Cardiac muscle cell (in vitro differentiated cells and primary cell): ENCODE measurements around the gene CRYGN. TPM values are rescaled to one million over a fixed set of nuclear protein-coding genes. Genes with fewer than 3 reads are reported as not detected.

Source experiments
- DNase-seq, 2 donors: peaks; one replicate each; pipeline versions ENCODE4 v3.0.0 to v3.0.0-alpha.2; 2010 to 2017; ENCODE audit warnings: low read depth in 1 of 2, low spot score in 1 of 2
- H3K27ac ChIP-seq: fragments of 200-600 bp; sonication (generic); 2 replicates; pipeline ENCODE4 v1.5.1; 2016
- H3K27me3 ChIP-seq: fragments of 200-600 bp; sonication (generic); 2 replicates; pipeline ENCODE4 v1.6.0; 2016; ENCODE audit warnings: control low read depth
- H3K36me3 ChIP-seq: fragments of 200-600 bp; sonication (generic); 2 replicates; pipeline ENCODE4 v1.5.1; 2016; ENCODE audit warnings: control low read depth
- H3K4me1 ChIP-seq: fragments of 200-600 bp; sonication (generic); 2 replicates; pipeline ENCODE4 v1.8.1; 2017; ENCODE audit warnings: low read depth, mild to moderate bottlenecking, mixed run types
- H3K4me3 ChIP-seq: fragments of 200-600 bp; sonication (generic); 2 replicates; pipeline ENCODE4 v1.5.1; 2016; ENCODE audit warnings: mild to moderate bottlenecking
- H3K9me3 ChIP-seq: fragments of 200-600 bp; sonication (generic); 2 replicates; pipeline ENCODE4 v1.5.1; 2017; ENCODE audit warnings: low read depth, mild to moderate bottlenecking, control low read depth
- CTCF ChIP-seq: IDR thresholded peaks from 2 replicates; pipeline ENCODE4 v1.5.1; 2012; ENCODE audit warnings: low read depth, mild to moderate bottlenecking, low read length
- polyA plus RNA-seq: library from polyadenylated mRNA; unstranded; fragments of >200 nt; fragmentation: Nextera tagmentation; extraction: Ambion mirVana; gene quantifications from 2 replicates; pipeline ENCODE4 v1.2.1, GENCODE V29; 2016
- total RNA-seq: library from RNA; depleted of rRNA; stranded (reverse); fragments of >200 nt; gene quantifications from 2 replicates; pipeline ENCODE4 v1.2.3, GENCODE V29; 2016

Gene CRYGN
- total and polyA plus RNA-seq, 2 experiments from 2014 or later: 0.46 to 1.0 TPM

DNA sequence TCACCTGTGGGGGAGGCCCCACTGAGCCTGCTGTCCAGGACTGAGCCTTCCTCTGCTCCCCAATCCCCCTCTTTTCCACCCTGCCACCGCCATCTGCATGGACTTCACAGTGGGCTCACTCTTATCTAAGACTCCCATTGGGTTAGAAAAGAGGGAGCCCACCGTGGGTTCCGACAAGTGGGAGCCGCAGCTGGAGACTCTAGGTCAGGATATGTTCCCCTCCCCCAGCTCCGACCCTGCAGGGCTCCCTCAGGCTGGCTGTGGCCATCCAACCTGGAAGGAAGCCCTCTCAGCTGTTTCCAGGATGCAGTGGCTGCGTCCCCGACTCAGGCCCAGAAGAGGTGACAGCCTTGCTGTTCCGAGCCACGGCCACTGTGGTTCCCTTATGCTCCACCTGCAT is 34.9 kb downstream of the CRYGN start:
- H3K27me3 ChIP-seq: no peaks in the 10 kb centered on the region
- no peaks in the 10 kb centered on the region for H3K36me3 ChIP-seq
- no peak overlapping the region for H3K4me3 ChIP-seq
- H3K4me1 ChIP-seq: no peaks in the 10 kb centered on the region
- no peaks in the 10 kb centered on the region for H3K9me3 ChIP-seq
- peak overlapping the region; percentile 56 for H3K27ac ChIP-seq
- no peak for TF ChIP-seq CTCF
- DNase-seq: no peak

DNA sequence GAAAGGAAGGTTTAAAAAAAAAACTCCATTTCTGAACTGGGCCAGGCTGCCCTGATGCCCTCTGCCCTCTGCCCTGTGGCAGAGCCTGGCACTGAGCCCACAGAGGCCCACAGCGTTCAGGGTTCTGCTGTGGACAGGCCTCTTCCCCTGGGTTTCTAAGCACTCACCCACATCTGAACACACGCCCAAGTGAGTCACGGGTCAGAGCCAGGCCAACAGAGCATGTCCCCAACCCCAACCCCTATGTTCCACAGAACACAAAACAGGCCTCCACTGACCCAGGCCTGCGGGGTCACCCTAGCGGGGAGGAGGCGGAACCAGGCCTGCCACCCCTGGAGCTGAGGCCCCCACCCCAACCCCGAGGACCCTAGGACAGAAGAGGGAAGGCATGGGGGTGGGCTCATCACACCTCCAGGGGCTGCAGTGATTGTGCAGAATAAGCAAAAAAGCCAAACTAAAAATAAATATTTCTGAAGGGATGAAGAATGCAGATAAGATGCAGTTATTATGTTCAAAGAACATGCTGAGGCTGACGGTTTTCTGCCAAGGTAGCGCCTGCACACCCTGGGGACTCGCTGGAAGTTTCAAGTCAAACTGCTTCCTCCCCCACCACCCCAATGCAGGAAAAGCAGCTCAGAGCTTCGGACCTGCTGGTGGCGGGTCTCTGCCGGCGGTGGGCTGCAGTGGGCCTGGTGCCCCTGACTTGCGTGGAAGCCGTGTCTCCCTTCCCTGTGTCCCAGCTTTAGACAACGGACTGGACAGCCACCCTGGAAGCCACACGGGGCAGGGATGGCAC is 35.5 kb downstream of the CRYGN start:
- Histone ChIP-seq H3K4me1 (no peaks in the 10 kb centered on the region), H3K9me3 (no peaks in the 10 kb centered on the region), H3K36me3 (no peaks in the 10 kb centered on the region), H3K27ac (peak overlapping the region; percentile 56), H3K4me3 (no peak overlapping the region), H3K27me3 (no peaks in the 10 kb centered on the region)
- DNase-seq: peak in 1 of 2 donors; percentile 78
- TF ChIP-seq CTCF: no peak

- Histone ChIP-seq H3K9me3 (no peaks in the 10 kb centered on the region), H3K4me1 (no peaks in the 10 kb centered on the region), H3K27me3 (no peaks in the 10 kb centered on the region), H3K36me3 (no peaks in the 10 kb centered on the region), H3K4me3 (no peak overlapping the region), H3K27ac (no peak overlapping the region)
- no peak for TF ChIP-seq CTCF
- no peak for DNase-seq
Observed at GRCh38 chr7:151403764-151404163, 36.2 kb downstream of the CRYGN start.

DNA sequence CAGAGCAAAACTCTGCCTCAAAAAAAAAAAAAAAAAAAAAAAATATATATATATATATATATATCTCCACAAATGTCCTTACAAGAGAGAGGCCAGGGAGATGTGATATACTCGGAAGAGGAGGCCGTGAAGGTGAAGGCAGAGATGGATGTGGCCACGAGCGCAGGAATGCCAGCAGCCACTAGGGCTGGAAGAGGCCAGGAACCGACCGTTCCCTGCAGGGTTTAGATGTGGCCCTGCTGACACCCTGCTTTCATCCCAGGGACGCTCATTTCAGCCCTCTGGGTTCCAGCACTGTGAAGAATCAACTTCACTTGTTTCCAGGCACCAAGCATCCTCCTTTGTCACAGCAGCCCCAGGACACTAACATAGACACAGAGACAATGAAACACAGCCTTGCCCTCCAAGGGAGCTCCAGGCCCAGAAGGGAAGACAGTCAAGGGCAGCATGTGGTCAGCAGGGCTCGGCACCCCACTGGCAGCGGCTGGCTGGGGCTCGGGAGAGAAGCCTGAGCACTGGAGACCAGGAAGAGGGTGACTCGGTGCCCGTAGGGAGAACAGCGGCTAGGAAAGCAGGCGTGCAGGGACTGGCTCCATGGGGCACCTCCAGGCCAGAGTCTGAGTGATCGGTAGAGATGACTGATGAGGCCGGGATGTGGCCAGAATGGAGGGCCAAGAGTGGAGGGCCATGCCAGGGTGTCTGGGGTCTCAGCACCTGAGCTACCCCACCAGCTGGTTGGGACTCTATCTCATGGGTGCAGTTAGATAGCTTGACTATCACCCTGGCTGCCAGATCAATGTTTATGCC is 37.7 kb downstream of the CRYGN start:
- no peaks in the 10 kb centered on the region for H3K4me1 ChIP-seq
- no peak overlapping the region for H3K4me3 ChIP-seq
- no peak for DNase-seq
- H3K27ac ChIP-seq: no peak overlapping the region
- peaks cover 8% of the 10 kb centered on the region for H3K36me3 ChIP-seq
- TF ChIP-seq CTCF: no peak
- H3K27me3 ChIP-seq: no peaks in the 10 kb centered on the region
- no peaks in the 10 kb centered on the region for H3K9me3 ChIP-seq

- Histone ChIP-seq H3K36me3 (peaks cover 8% of the 10 kb centered on the region), H3K27me3 (no peaks in the 10 kb centered on the region), H3K4me3 (no peak overlapping the region), H3K27ac (no peak overlapping the region), H3K9me3 (no peaks in the 10 kb centered on the region), H3K4me1 (no peaks in the 10 kb centered on the region)
- TF ChIP-seq CTCF: no peak
- no peak for DNase-seq
Observed at GRCh38 chr7:151400626-151401315, 39.2 kb downstream of the CRYGN start.
